C4-2B (cell line): Measurements from ENCODE around the gene FOXK2.

Experiments
- H3K27ac ChIP-seq: fragments of 450-650 bp; 2 replicates; pipeline ENCODE4 v1.5.1; 2017
- ZFX ChIP-seq: fragments of 450-650 bp; IDR thresholded peaks from 2 replicates; pipeline ENCODE4 v1.6.1; 2017
- TF ChIP-seq, protein P1 (sequence below): fragments of 450-650 bp; conservative IDR thresholded peaks from 2 replicates; pipeline ENCODE4 v1.5.1; 2017; ENCODE audit warnings: mild to moderate bottlenecking

FOXK2 gene

DNA sequence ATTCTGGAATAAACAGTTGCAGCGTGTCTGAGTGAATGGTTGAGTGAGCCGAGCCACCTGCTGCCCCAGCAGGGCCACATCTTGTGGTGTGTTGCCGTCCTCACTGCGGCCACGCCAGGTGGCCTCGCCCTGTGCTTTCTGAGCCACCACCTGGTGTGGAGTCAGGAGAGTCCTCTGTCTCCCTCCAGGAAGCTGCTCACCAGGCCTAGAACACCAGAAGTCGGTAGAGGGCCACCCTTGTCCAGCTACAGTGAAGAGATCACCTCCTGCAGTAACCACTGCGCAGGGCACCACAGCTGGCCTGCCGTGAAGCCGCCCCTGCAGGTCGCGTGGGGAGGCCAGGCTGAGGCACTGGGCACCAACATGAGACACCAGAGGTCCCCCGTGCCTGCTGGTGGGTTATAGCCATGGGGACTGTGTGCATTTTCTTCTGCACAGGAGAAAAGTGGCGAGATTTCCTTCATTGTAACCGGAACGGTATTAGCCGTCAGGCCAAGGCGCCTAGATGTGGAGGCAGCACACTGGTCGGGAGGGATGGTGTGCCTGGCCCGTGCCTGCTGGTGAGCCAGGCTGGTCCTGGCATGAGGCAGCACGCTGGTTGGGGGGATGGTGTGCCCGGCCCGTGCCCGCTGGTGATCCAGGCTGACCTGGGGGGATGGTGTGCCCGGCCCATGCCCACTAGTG, 28.9 kb upstream of the FOXK2 start:
- TF ChIP-seq ZFX: no peak
- TF ChIP-seq, protein P1, sequence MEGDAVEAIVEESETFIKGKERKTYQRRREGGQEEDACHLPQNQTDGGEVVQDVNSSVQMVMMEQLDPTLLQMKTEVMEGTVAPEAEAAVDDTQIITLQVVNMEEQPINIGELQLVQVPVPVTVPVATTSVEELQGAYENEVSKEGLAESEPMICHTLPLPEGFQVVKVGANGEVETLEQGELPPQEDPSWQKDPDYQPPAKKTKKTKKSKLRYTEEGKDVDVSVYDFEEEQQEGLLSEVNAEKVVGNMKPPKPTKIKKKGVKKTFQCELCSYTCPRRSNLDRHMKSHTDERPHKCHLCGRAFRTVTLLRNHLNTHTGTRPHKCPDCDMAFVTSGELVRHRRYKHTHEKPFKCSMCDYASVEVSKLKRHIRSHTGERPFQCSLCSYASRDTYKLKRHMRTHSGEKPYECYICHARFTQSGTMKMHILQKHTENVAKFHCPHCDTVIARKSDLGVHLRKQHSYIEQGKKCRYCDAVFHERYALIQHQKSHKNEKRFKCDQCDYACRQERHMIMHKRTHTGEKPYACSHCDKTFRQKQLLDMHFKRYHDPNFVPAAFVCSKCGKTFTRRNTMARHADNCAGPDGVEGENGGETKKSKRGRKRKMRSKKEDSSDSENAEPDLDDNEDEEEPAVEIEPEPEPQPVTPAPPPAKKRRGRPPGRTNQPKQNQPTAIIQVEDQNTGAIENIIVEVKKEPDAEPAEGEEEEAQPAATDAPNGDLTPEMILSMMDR: no peak
- no peak overlapping the region for H3K27ac ChIP-seq

DNA sequence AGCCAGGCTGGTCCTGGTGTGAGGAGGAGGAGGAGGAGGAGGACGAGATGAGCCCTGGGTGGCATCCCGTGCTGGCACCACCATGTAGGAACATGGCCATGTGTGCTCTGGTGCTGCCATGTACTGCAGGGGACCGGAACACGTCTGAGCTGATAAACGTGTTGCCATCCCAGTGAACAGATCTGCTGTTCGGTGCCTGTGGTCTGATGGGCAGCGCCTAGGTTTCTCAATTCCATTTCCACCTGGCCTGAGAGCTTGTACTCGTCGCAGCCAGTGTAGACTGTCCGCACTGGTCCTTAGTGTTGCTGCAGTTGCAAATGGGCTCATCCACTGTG, 28.4 kb upstream of the FOXK2 start:
- no peak for TF ChIP-seq ZFX
- TF ChIP-seq, protein P1: no peak
- no peak overlapping the region for H3K27ac ChIP-seq

DNA sequence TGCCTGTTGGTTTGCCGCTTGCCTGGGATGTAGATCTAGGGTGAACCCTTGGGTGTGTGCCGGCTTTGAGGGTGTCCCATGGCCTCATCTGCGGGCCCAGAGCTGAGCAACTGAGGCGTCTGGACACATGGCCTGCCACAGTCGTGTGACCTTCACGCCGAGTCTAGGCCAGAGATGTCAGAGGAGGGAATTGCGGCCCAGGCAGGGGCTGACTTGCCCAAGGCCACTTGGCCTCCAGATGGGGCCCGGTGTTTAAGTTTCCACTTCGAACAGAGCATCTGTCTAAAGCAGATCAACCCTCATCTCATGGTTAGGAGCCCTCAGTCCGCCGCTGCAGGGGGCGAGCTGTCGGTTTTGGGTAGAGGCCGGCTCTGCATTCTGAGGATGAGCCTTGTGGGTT, 28.0 kb upstream of the FOXK2 start:
- TF ChIP-seq ZFX: no peak
- TF ChIP-seq, protein P1: no peak
- H3K27ac ChIP-seq: no peak overlapping the region

DNA sequence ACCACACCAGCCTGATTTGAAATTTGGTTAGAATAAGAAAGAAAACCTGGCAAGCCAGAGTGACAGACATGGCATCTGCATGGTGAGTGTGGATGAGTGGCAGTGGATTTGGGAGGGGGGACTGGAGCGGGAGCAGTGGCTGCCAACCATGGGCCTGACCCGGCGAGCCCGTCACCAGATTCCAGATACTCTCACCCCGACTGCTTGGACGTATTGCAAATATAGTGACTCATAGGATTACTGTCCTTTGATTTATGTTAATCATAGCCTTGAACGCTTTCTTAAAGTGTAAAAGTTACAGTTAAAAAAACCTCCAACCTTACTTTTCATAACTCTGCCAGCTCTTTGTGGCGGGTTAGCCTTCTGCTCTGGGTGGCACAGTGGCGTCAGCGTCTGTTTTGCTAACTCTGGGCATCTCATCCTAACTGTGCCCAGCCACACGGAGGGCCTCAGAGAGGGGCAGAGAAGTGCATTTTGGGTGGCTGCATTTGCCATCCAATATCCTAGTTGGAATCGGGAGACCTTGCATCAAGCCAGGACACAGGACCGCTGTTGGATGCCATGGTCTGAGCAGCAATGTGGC, 26.8 kb upstream of the FOXK2 start:
- H3K27ac ChIP-seq: no peak overlapping the region
- no peak for TF ChIP-seq ZFX
- TF ChIP-seq, protein P1: no peak

DNA sequence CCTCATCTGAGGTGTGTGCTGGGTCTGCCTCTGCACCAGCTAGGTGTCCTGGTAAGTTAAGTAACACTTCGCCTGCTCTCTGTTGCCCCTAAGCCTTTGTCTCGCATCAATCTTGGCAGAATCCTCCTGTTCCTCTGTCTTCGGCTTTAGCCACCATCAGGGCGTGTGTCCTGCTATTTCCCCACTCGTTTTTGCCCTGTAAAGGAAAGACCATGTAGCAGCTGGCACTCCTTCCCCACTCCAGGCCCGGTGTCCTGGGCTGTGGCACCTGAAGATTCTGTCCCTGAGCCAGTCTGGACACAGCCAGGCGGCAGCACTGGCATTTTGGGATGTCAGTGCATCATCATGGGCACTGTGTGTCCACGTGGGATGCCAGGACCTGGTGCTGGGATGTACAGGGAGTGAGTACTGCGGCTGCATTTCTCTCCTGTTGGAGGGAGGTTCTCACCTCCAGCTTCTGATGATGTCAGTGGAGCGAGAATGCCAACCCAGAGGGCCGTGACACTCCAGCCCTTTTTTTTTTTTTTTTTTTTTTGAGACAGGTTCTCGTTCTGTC, 26.2 kb upstream of the FOXK2 start:
- no peak for TF ChIP-seq ZFX
- TF ChIP-seq, protein P1: no peak
- H3K27ac ChIP-seq: no peak overlapping the region; the same call in 1 of the 2 replicates

DNA sequence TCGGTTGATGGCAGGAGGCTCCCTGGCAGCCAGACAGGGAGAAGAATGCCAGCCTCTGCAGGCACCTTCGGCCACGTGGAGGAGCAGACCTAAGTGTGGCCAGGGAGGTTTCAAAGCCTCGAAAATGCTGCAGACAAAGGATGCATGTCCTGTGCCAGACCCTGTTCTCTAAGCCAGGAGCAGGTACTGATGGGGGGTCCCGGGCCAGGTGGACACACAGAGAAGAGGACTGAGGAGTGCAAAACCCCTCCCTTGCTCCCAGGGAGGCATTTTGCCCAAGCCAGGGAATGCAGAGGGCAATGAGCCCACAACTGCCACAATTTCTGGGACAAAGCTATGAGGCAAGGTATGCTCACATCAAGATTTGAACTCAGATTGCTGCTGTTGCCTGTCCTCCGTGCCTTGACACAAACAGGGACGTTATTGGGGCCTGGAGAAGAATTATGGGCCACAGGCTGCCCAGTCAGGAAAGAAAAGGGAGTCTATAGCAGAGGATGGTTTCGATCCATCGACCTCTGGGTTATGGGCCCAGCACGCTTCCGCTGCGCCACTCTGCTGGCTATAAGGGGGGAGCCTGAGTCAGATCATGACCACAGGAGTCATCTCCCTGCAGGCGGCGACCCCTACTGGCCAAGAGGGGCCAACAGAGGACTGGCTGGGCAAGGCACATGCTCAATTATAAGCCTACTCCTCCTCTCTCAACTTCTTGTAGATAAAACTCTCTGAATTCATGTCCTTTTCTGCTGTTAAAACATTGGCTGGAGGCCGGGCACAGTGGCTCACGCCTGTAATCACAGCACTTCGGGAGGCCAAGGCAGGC, 25.1 kb upstream of the FOXK2 start:
- TF ChIP-seq, protein P1: peak; percentile 91
- TF ChIP-seq ZFX: no peak
- H3K27ac ChIP-seq: peak overlapping the region; percentile 53

DNA sequence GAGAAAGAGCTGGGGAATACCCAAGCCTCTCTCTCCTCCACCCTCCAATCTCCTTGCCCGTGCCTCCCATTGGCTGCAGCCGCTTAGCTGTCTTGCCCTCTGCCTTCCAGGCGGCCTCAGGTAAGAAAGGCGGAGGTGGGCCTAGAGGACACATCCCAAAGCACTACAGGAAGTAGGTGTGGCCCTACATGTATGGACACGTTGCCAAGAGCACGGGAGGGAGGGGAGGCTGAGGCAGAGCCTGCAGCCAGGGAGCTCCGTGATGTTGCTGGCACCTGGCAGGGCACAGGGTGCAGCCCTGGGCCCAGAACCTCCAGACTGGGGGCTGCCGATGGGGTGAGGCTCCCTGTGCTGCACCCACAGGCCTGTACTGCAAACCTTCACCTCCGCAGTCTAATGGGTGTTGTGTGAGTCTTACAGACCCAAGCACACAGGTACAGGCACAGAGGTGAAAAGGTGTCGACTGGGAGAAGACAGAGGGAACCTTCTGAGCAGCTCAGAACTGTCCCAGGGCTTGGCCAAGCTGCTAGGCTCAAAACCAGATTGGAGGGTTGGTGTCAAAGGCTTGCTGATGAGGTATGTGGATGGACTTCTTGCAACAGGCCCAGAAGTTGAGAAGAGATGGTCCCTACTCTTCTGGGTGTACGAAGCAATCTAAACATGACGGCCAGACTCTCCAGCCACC, 23.5 kb upstream of the FOXK2 start:
- TF ChIP-seq, protein P1: no peak
- H3K27ac ChIP-seq: peak overlapping the region; percentile 74; the same call in 1 of the 2 replicates
